Activated naive CD4-positive, alpha-beta T cell treated with anti-CD3 and anti-CD28 coated beads, Interleukin-2, amount 50 U/mL, for 16 hours (primary cell): Measurements from ENCODE around the gene PYCARD.
"Not testable (repeated sequence)": the region's sequence is repeated elsewhere in the genome, so short reads cannot be mapped to it uniquely, and the experiment has no call there.

Experiments used
- DNase-seq: peaks from one replicate; pipeline ENCODE4 v3.0.0-alpha.2; 2020

PYCARD gene

DNA sequence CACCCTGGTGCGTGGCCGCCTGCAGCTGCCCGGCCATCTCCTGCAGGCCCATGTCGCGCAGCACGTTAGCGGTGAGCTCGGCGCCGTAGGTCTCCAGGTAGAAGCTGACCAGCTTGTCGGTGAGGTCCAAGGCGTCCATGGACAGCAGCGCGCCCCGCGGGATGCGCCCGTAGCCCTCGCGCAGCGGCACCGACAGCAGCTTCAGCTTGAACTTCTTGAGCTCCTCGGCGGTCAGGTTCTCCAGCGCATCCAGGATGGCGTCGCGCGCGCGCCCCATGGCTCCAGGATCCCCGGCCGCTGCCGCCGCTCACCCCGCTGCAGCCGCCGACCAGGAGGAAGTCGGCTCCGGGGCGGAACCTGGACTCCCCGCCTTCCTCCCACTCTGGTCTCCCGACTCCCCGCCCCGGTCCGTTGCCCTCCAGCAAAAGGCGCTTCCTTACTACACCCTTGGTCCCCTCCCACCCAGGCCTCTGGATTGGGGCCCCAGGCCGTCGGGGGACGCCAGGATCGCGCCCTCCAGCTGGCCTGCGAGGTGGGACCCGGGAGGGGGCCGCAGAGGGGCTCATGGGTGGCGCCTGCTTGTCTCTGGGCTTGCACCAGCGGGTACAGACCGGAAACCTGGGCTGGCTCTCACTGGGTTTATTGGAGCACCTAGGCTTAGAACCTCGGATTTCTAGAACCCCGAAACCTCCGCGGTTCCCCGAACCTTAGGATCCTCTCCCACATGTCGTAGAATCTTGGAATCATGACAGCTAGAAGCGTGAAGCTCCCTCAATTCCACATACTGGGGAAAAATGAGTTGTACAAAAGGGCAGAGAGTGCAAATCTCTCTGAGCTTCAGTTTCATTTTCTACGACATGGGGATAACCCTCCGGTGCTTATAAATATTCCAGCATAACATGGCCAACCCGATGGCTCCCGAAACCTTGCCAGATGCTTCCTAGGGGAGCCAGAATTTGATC is at the start of gene PYCARD:
Gene PYCARD, minus strand, starts transcription at position 347 of the 962 bp plus-strand sequence. Its CDS starts 70 bp downstream, at position 277.
- no peak for DNase-seq

GRCh38 chr16:31251435-31251834 is 48.9 kb upstream of the PYCARD start:
- no peak for DNase-seq

GRCh38 chr16:31250782-31251384 is 48.3 kb upstream of the PYCARD start:
- DNase-seq: no peak

- DNase-seq: no peak
Measured at GRCh38 chr16:31248344-31248743, 45.8 kb upstream of the PYCARD start.

DNA sequence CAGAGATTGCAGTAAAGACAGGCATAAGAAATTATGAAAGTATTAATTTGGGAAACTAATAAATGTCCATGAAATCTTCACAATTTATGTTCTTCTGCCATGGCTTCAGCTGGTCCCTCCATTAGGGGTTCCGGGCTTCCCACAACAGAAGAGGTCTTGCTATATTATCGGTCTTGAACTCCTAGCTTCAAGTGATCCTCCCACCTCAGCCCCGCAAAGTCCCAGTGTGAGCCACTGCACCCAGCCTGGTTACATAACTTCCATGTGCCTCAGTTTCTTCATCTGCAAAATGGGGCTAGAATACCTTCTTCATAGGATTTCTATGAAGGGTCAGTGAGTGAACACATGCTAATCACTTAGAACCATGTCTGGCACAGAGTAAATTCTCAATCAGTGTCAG is 43.7 kb upstream of the PYCARD start:
- DNase-seq: no peak

GRCh38 chr16:31245598-31245997 is 43.0 kb upstream of the PYCARD start:
- not testable (repeated sequence) for DNase-seq

GRCh38 chr16:31243734-31244670 is 41.4 kb upstream of the PYCARD start:
- no peak for DNase-seq

DNA sequence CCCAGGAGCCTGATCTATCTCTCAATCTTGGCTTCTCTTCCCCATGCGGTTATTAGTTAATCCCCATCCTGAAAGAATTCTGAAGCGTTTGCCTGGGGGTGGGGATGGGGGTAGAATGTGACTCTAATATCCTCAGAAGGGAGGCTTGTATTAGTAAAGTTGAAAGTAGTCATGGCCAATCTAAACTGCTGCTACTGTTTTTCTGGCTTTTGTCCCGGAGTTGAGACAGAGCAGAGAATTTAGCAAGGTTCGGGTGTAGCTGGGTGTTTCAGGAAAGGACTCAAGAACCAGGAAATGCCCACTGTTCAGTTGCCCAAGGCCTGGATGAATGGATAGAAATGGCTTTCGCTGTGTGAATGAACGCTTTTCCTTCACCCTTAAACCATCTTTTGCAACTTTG is 39.6 kb upstream of the PYCARD start:
- DNase-seq: no peak

- no peak for DNase-seq
Measured at GRCh38 chr16:31238041-31238440, 35.5 kb upstream of the PYCARD start.

DNA sequence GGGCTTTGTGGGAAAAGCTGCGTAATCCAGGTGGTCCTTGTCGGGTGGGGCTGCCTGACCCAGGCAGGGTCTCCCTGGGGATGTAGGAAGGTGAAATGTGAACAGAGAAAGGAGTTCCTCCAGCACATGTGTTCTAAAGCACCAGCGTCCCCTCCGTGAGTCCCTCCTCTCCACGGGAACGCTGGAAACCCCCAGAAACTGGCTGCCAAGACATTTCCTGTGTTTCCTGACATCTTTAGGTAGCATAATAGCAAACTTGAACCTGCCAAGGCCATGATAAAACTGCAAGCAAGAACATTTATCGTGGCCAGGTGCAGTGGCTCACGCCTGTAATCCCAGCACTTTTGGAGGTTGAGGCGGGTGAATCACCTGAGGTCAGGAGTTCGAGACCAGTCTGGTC is 26.9 kb upstream of the PYCARD start:
- DNase-seq: no peak

DNA sequence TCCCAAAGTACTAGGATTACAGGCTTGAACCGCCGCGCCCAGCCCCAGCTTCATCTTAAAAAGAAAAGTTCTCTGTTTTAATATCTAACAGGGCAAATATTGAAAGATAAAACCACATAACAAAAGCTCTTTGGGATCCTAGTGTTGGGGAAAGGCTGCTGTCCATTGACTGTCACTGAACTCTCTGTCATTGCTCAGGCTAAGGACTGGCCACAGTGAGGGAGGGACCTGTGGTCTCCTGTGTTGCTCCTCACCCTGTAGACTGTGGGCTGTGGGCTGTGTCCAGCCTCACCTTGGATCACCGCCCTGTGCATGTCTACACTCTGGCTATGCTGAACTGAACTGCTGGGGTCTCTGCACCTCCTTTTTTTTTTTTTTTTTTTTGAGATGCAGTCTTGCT is 25.6 kb upstream of the PYCARD start:
- no peak for DNase-seq

- DNase-seq: no peak
Measured at GRCh38 chr16:31225193-31225592, 22.6 kb upstream of the PYCARD start.

GRCh38 chr16:31224092-31224955 is 21.8 kb upstream of the PYCARD start:
- no peak for DNase-seq

GRCh38 chr16:31223044-31223443 is 20.5 kb upstream of the PYCARD start:
- DNase-seq: no peak

GRCh38 chr16:31221357-31222160 is 19.0 kb upstream of the PYCARD start:
- no peak for DNase-seq

DNA sequence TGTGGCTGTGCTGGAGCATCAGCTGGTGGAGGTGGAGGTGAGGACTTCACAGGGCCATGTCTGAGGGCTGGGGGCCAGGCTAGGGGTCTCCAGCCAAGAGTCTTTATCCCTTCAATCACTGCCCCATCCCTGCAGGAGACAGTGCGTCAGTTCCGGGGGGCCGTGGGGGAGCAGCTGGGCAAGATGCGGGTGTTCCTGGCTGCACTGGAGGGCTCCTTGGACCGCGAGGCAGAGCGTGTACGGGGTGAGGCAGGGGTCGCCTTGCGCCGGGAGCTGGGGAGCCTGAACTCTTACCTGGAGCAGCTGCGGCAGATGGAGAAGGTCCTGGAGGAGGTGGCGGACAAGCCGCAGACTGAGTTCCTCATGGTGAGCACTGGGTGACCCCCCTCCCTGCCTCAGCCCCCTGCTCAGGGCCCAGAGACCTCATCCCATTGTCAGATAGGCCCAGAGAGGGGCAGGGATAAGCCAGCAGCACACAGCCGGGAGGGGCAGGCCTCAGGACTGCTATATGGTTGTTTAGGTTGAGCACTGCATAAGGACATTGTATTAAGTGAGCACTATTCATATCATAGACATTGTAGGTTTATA is 16.7 kb upstream of the PYCARD start:
- no peak for DNase-seq

GRCh38 chr16:31217136-31217530 is 14.6 kb upstream of the PYCARD start:
- no peak for DNase-seq

- peak; percentile 26 for DNase-seq
Measured at GRCh38 chr16:31216422-31217135, 14.0 kb upstream of the PYCARD start, which contains the start of gene PYDC1. Gene PYDC1 (minus strand): TSS chr16:31217135. CDS start chr16:31217028, 107 bp downstream.

GRCh38 chr16:31215287-31216162 is 13.0 kb upstream of the PYCARD start:
- peak; percentile 23 for DNase-seq
